NCI-H146 (cell line): Measurements from ENCODE around the gene WNK1.
"Not testable (repeated sequence)": the region's sequence is repeated elsewhere in the genome, so short reads cannot be mapped to it uniquely, and the experiment has no call there.

Source experiments
- DNase-seq: peaks from one replicate; lab custom pipeline; 2025; lab: John Stamatoyannopoulos, UW

WNK1 gene

GRCh38 chr12:911191-911826 is 158.9 kb downstream of the WNK1 start:
- no peak for DNase-seq

DNA sequence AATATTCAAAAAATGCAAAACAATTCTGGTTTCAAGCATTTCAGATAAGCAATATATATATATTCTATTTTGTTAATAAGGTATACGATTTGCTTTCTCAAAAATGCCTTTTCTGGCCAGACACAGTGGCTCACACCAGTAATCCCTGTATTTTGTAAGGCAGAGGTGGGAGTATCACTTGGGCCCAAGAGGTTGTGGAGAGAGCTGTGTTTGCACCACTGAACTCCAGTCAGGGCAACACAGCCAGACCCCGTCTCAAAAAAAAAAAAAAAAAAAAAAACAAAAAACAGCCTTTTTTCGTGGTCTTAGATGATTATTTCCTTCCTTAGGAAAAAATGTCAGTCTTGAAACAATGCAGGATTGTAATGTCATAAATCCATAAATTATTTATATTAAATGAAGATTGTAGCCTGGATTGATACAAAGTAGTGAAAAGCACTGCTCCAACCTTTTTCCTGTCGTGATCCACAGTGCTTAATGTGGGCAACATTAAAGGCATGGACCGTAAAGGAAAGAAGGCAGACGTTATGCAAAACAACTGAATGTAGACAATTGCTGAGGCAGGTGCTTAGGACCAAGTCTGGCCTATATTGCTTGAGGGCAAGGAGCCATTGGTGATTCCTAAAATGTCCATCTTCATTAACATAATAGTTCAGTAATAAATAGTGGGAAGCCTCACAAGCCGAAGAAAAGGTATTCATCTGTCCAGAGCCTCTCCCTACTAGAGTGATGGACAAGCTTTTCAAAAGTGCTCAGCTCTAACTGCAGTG is 160.3 kb downstream of the WNK1 start:
- no peak for DNase-seq

DNA sequence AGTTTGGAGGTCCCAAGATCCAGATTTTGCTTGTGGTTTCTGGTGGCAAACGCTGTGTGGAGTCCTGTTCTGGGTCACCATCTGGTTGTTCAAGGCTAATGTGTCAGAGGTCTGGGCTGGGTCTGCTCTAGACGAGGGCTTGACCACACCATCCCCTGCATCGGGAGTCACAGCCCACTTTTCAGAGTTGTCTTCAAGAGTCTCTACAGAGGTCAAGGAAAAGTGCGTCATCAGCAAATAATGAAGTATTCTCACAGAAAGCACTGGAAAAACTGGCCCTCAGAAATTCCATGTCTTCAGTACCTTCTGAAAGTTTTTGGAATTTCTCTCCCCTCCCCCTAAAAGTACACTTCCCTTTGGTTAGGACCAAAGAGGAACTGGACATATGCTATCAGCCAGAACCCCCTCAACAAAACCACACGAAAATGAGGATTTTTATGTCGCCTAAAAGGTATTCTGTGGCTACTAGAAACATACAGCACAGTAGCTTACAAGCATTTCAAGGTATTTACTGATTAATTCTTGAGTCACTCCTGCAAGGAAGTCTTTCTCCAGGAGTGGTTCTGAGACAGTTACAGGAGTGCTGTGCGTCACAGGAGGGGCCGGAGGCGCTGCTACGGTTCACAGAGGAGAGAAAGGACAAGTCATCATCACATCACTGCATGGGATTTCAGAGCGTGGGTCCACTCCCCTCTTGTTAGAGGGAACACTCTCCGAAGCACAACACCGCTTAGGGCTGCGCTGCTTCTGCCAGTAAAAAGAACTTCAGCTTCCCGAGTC is 161.7 kb downstream of the WNK1 start:
- no peak for DNase-seq

DNA sequence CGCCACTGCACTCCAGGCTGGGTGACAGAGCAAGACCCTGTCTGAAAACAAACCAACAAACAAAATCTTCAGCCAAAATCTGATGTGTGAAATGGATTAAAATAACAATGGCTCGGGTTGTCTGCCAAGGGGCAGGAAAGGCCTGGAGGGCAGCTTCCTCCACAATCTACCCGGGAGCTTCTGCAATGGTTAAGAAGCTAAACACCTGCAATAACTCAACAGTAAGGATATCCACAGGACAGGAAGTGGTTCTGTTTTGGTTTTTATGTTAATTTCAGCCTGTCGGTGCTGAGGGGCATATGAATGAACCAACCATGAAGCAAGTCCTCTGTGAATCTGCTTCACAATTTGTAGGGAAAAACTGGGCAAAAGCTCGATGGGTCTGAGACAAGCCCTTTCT is 162.7 kb downstream of the WNK1 start:
- DNase-seq = no peak

- no peak for DNase-seq
Observed at GRCh38 chr12:916240-916639, 163.9 kb downstream of the WNK1 start.

GRCh38 chr12:916712-917445 is 164.5 kb downstream of the WNK1 start:
- DNase-seq = no peak

- no peak for DNase-seq
Observed at GRCh38 chr12:920676-921075, 168.3 kb downstream of the WNK1 start.

- no peak for DNase-seq
Observed at GRCh38 chr12:922285-922684, 169.9 kb downstream of the WNK1 start.

DNA sequence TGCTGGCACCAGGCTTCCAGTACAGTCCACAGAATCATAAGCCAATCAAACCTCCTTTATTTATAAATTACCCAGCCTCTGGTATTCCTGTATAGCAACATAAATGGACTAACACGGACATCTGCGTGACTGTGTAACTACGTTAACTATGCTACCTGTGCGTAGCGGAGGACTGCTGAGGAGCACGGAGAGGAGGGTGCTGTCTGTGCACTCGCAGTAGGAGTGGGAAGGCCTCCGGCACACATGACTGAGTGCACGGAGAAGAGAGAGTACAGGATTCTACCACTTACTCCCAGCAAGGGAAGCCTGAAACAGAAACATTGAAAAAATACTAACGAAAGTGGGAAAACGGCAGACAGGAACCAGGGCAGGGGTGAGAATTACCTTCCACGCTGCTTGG is 174.3 kb downstream of the WNK1 start:
- no peak for DNase-seq

- DNase-seq = no peak
Observed at GRCh38 chr12:931060-931459, 178.7 kb downstream of the WNK1 start.

- DNase-seq = no peak
Observed at GRCh38 chr12:931591-931990, 179.2 kb downstream of the WNK1 start.

GRCh38 chr12:935891-936290 is 183.5 kb downstream of the WNK1 start:
- DNase-seq = not testable (repeated sequence)

DNA sequence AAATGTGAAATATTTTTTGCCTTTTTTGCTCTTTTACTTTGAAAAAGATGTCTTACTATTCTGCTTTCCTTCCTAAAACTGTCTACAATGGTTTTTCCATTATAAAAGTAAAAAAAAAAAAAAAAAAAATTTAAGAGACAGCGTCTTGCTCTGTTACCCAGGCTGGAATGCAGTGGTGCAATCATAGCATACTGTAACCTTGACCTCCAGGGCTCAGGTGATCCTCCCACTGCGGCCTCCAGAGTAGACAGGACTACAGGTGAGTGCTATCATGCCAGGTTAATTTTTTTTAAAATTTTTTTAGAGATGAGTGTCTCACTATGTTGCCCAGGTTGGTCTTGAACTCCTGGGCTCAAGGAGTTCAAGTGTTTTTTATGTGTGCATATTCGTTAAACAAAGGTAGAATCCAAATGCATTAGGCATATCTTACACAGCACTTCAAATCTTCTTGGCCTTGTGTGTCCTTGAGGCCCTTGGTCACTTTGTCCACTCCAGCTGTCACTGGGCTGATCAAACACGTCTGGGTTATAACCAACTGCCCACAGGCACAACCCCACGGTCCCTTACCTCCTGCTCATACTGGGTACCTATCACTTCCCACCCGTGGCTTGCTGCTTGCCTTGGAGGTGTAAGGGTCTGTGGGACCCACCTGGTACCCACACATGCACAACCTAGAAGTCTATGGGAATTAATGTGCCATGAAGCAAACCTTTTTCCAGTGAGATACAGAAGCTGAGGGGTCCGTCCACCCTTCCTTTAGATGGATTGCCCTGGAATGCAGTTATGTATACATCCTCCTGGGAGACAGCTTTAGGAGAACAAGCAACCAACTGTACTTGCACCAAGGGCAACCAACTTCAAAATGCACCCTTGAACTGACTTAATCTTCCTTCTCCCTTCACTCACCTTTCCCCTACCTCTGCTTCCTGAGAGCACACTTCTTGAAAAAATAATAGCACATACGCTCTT is 184.3 kb downstream of the WNK1 start:
- no peak for DNase-seq

GRCh38 chr12:938810-939209 is 186.4 kb downstream of the WNK1 start:
- DNase-seq = no peak

- DNase-seq = no peak
Observed at GRCh38 chr12:943051-943450, 190.7 kb downstream of the WNK1 start.

DNA sequence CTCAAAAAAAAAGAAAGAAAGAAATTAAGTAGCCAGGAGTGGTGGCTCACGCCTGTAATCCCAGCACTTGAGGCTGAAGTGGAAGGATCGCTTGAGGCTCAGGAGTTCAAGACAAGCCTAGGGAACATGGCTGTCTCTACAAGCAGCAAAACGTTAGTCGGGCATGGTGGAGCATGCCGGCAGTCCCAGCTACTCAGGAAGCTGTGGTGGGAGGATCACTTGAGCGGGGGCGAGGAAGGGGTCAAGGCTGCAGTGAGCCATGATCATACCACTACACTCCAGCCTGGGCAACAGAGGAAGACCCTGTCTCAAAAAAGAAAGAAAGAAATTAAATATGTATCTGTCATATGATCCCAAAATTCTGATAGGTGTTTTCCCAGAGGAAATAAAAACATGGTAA is 191.8 kb downstream of the WNK1 start:
- DNase-seq = no peak

- no peak for DNase-seq
Observed at GRCh38 chr12:946212-946611, 193.8 kb downstream of the WNK1 start.

- no peak for DNase-seq
Observed at GRCh38 chr12:946631-947030, 194.3 kb downstream of the WNK1 start.

GRCh38 chr12:948238-948637 is 195.9 kb downstream of the WNK1 start:
- no peak for DNase-seq

- peak; percentile 100 for DNase-seq
Observed at GRCh38 chr12:949453-950191, 197.2 kb downstream of the WNK1 start, which contains the start of gene RAD52. RAD52 (minus strand) TSS chr12:949694; CDS start chr12:933058, 16,636 bp downstream.
